GM12878 (cell line): ENCODE measurements around the gene PKDREJ. TPM values are rescaled to one million over a fixed set of nuclear protein-coding genes. Genes with fewer than 3 reads are reported as not detected.
A peak's percentile ranks its signal among the peaks of the same experiment; 100 is the strongest.

Experiments used
- ATF3 ChIP-seq: IDR thresholded peaks from 2 replicates; pipeline ENCODE4 v1.6.1; 2011; ENCODE audit warnings: low read depth, mild to moderate bottlenecking, low read length, moderate library complexity, borderline replicate concordance; ENCODE audit errors: extremely low read depth
- BACH1 ChIP-seq: fragments of 450-650 bp; IDR thresholded peaks from 2 replicates; pipeline ENCODE4 v1.6.1; 2017; ENCODE audit warnings: mild to moderate bottlenecking, borderline replicate concordance
- BHLHE40 ChIP-seq, 2 experiments: fragments of 450-650 bp in 1 of 2; IDR thresholded peaks; 2 replicates each; pipeline ENCODE4 v1.6.1; 2011 to 2017; ENCODE audit warnings: low read depth in 2 of 2, borderline replicate concordance in 1 of 2, improper control_type of control experiment in 1 of 2, low read length in 1 of 2, mild to moderate bottlenecking in 1 of 2
- CEBPB ChIP-seq, 2 experiments: fragments of 150-350 bp in 1 of 2; IDR thresholded peaks; 2 replicates each; pipeline ENCODE4 v1.6.1; 2012 to 2014; ENCODE audit warnings: low read depth in 2 of 2, low read length in 2 of 2, borderline replicate concordance in 1 of 2, inconsistent platforms in 1 of 2
- E2F8 ChIP-seq: fragments of 450-650 bp; IDR thresholded peaks from 2 replicates; pipeline ENCODE4 v1.6.1; 2018; ENCODE audit warnings: mild to moderate bottlenecking, low read depth, moderate library complexity; ENCODE audit not compliant: partially characterized antibody
- GATAD2B ChIP-seq: fragments of 450-650 bp; conservative IDR thresholded peaks from 2 replicates; pipeline ENCODE4 v1.6.1; 2017; ENCODE audit warnings: low read depth, mild to moderate bottlenecking, moderate library complexity
- HDAC2 ChIP-seq: fragments of 200-600 bp; sonication (generic); IDR thresholded peaks from 2 replicates; pipeline ENCODE4 v1.6.1; 2017
- MTA2 ChIP-seq: fragments of 450-650 bp; IDR thresholded peaks from 2 replicates; pipeline ENCODE4 v1.6.1; 2016; ENCODE audit warnings: low read depth, mild to moderate bottlenecking, moderate library complexity
- MXI1 ChIP-seq: fragments of 150-350 bp; IDR thresholded peaks from 2 replicates; pipeline ENCODE4 v1.6.1; 2011; ENCODE audit warnings: low read depth, mild to moderate bottlenecking, inconsistent platforms, low read length, improper control_type of control experiment
- NBN ChIP-seq: fragments of 450-650 bp; IDR thresholded peaks from 2 replicates; pipeline ENCODE4 v1.6.1; 2016
- NR2C2 ChIP-seq: IDR thresholded peaks from 2 replicates; pipeline ENCODE4 v1.6.1; 2011; ENCODE audit warnings: borderline replicate concordance, low read depth; ENCODE audit not compliant: control insufficient read depth, insufficient read length
- PAX5 ChIP-seq: IDR thresholded peaks from 2 replicates; pipeline ENCODE4 v1.6.1; 2011; ENCODE audit warnings: low read depth, low read length, borderline replicate concordance
- POLR2AphosphoS2 ChIP-seq: IDR thresholded peaks from 2 replicates; pipeline ENCODE4 v1.6.1; 2011; ENCODE audit warnings: low read depth, mild to moderate bottlenecking, low read length, improper control_type of control experiment, moderate library complexity
- POU2F2 ChIP-seq: IDR thresholded peaks from 3 replicates; pipeline ENCODE4 v1.6.1; 2011; ENCODE audit warnings: low read depth, mild to moderate bottlenecking, low read length, borderline replicate concordance
- RUNX3 ChIP-seq: IDR thresholded peaks from 2 replicates; pipeline ENCODE4 v1.6.1; 2012; ENCODE audit warnings: low read length, inconsistent platforms
- SIN3A ChIP-seq: IDR thresholded peaks from 2 replicates; pipeline ENCODE4 v1.6.1; 2012; ENCODE audit warnings: low read depth, low read length, improper control_type of control experiment
- SMC3 ChIP-seq: IDR thresholded peaks from 2 replicates; pipeline ENCODE4 v1.6.1; 2011; ENCODE audit warnings: low read length, improper control_type of control experiment, borderline replicate concordance
- SRF ChIP-seq, 2 experiments: IDR thresholded peaks; 2 replicates each; pipeline ENCODE4 v1.6.1; 2011; ENCODE audit warnings: low read depth in 2 of 2, low read length in 2 of 2, mild to moderate bottlenecking in 1 of 2, moderate library complexity in 1 of 2
- YBX1 ChIP-seq: fragments of 450-650 bp; IDR thresholded peaks from 2 replicates; pipeline ENCODE4 v1.6.1; 2016; ENCODE audit warnings: antibody characterized with exemption
- YY1 ChIP-seq: IDR thresholded peaks from 2 replicates; pipeline ENCODE4 v1.6.1; 2011; ENCODE audit warnings: low read depth, mild to moderate bottlenecking, low read length
- ZSCAN29 ChIP-seq: fragments of 450-650 bp; IDR thresholded peaks from 2 replicates; pipeline ENCODE4 v1.6.1; 2017; ENCODE audit warnings: mild to moderate bottlenecking, moderate library complexity
- polyA plus RNA-seq, 11 experiments: library from polyadenylated mRNA; depleted of rRNA in 4 of 11; unstranded in 6 of 11; stranded (reverse) in 5 of 11; fragments of >200 nt; fragmentation: Nextera tagmentation in 4 of 11; fragmentation: Illumina TruSeq in 1 of 11; extraction: Ambion mirVana in 4 of 11; extraction: Trizol in 1 of 11; gene quantifications; 1 replicate in 1 of 11; 2 replicates in 10 of 11; pipeline versions ENCODE4 v1.2.1 to v1.2.3, GENCODE V29; 2011 to 2016; ENCODE audit warnings: inconsistent platforms in 2 of 11, missing spikeins in 2 of 11, low read depth in 1 of 11
- total RNA-seq, 4 experiments: library from RNA; depleted of rRNA in 3 of 4; stranded (reverse); fragments of >200 nt in 3 of 4; fragmentation: Illumina TruSeq in 1 of 4; extraction: Trizol in 1 of 4; gene quantifications; 2 replicates each; pipeline versions ENCODE4 v1.2.1 to v1.2.3, GENCODE V29; 2013 to 2021
- TF ChIP-seq, protein P1 (sequence below): fragments of 450-650 bp; conservative IDR thresholded peaks from 2 replicates; pipeline ENCODE4 v1.6.1; 2017; ENCODE audit warnings: mild to moderate bottlenecking, moderate library complexity
- TF ChIP-seq, protein P2 (sequence below): IDR thresholded peaks from 2 replicates; pipeline ENCODE4 v1.6.1; 2011; ENCODE audit warnings: borderline replicate concordance, low read depth, mild to moderate bottlenecking, moderate library complexity, low read length; ENCODE audit not compliant: insufficient read depth, poor library complexity, severe bottlenecking

The PKDREJ gene
- total and polyA plus RNA-seq, 10 of the 15 experiments (the other 5 are each of a cell fraction or from before 2014, with no cell fraction given), result 0.02 to 0.03 TPM; not detected in 8

DNA sequence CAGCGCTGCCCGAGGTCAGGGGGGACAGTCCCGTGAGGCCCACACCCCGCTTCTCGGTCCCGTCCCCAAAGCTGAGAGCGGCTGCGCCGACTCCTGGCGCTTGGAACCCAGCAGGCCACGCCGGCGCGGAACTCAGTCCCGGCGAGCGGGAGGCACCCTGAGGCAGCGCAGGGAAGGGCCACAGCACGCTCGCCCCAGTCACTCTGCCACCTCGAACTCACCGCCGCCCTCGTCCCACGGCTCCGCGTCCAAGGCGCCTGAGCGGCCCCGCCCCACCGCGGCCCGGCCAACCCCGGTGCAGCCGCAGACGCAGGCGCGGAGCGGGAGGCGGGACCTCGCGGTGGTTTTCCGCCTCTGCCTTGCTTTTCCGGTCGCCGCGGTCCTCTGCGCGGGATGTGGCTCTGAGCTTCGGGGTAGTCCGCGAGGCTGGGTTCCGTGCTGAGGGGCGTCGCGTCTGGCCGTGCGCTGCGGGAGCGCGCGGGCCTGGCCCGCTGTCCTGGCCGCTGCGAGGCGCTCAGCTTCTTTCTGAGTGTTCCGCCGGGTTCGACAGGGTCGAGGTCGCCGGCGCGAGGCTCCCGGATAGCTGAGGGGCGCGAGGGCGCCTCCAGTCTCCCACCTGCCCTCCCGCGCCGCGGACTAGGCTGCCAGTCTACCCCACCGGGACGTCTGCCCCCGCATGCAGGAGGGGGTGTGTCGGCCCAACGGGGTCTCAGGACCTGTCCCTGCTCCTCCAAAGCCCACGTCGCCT is 12.9 kb downstream of the PKDREJ start, which contains the start of gene CDPF1 (continued):
- TF ChIP-seq ATF3, result no peak
- TF ChIP-seq MXI1, result peak; percentile 59
- peak; percentile 90 for TF ChIP-seq POLR2AphosphoS2
- TF ChIP-seq, protein P1, sequence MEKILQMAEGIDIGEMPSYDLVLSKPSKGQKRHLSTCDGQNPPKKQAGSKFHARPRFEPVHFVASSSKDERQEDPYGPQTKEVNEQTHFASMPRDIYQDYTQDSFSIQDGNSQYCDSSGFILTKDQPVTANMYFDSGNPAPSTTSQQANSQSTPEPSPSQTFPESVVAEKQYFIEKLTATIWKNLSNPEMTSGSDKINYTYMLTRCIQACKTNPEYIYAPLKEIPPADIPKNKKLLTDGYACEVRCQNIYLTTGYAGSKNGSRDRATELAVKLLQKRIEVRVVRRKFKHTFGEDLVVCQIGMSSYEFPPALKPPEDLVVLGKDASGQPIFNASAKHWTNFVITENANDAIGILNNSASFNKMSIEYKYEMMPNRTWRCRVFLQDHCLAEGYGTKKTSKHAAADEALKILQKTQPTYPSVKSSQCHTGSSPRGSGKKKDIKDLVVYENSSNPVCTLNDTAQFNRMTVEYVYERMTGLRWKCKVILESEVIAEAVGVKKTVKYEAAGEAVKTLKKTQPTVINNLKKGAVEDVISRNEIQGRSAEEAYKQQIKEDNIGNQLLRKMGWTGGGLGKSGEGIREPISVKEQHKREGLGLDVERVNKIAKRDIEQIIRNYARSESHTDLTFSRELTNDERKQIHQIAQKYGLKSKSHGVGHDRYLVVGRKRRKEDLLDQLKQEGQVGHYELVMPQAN, result peak; percentile 71
- TF ChIP-seq ZSCAN29, result no peak
- TF ChIP-seq SRF (IDR thresholded peaks at IDR 0.05; ENCODE audit: low read depth in 2 of 2, low read length in 2 of 2), result no peak
- TF ChIP-seq YY1, result no peak
- TF ChIP-seq CEBPB (IDR thresholded peaks at IDR 0.05; ENCODE audit: borderline replicate concordance in 1 of 2, low read depth in 2 of 2, low read length in 2 of 2), result no peak
- no peak for TF ChIP-seq YBX1
- TF ChIP-seq NBN, result no peak
- TF ChIP-seq SIN3A, result peak; percentile 86
- TF ChIP-seq E2F8, result no peak
- no peak for TF ChIP-seq MTA2
- peak; percentile 53; the same call in 1 of the 2 replicates for TF ChIP-seq BACH1
- TF ChIP-seq POU2F2, result peak; percentile 81; the same call in 2 of the 3 replicates
- no peak for TF ChIP-seq SMC3
- 0 out of 2 replicates have a peak, but pooled peaks have one; percentile 7 for TF ChIP-seq PAX5
- TF ChIP-seq RUNX3, result peak; percentile 76
- no peak for TF ChIP-seq HDAC2
- TF ChIP-seq BHLHE40 (IDR thresholded peaks at IDR 0.05; ENCODE audit: borderline replicate concordance in 1 of 2, low read depth in 2 of 2, low read length in 1 of 2), result peak; percentile 18 to 68; a peak in 2 of 4 replicates
- no peak for TF ChIP-seq NR2C2
- peak; percentile 82; the same call in 1 of the 2 replicates for TF ChIP-seq GATAD2B
- TF ChIP-seq, protein P2, sequence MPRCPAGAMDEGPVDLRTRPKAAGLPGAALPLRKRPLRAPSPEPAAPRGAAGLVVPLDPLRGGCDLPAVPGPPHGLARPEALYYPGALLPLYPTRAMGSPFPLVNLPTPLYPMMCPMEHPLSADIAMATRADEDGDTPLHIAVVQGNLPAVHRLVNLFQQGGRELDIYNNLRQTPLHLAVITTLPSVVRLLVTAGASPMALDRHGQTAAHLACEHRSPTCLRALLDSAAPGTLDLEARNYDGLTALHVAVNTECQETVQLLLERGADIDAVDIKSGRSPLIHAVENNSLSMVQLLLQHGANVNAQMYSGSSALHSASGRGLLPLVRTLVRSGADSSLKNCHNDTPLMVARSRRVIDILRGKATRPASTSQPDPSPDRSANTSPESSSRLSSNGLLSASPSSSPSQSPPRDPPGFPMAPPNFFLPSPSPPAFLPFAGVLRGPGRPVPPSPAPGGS, result no peak
